Measurements from ENCODE around the gene LEFTY1. TPM values are rescaled to one million over a fixed set of nuclear protein-coding genes. Genes with fewer than 3 reads are reported as not detected.

The LEFTY1 gene
- total and polyA plus RNA-seq, 4 donors, result 0.42 to 1.4 (median 0.87) TPM

- TF ChIP-seq, protein P1, sequence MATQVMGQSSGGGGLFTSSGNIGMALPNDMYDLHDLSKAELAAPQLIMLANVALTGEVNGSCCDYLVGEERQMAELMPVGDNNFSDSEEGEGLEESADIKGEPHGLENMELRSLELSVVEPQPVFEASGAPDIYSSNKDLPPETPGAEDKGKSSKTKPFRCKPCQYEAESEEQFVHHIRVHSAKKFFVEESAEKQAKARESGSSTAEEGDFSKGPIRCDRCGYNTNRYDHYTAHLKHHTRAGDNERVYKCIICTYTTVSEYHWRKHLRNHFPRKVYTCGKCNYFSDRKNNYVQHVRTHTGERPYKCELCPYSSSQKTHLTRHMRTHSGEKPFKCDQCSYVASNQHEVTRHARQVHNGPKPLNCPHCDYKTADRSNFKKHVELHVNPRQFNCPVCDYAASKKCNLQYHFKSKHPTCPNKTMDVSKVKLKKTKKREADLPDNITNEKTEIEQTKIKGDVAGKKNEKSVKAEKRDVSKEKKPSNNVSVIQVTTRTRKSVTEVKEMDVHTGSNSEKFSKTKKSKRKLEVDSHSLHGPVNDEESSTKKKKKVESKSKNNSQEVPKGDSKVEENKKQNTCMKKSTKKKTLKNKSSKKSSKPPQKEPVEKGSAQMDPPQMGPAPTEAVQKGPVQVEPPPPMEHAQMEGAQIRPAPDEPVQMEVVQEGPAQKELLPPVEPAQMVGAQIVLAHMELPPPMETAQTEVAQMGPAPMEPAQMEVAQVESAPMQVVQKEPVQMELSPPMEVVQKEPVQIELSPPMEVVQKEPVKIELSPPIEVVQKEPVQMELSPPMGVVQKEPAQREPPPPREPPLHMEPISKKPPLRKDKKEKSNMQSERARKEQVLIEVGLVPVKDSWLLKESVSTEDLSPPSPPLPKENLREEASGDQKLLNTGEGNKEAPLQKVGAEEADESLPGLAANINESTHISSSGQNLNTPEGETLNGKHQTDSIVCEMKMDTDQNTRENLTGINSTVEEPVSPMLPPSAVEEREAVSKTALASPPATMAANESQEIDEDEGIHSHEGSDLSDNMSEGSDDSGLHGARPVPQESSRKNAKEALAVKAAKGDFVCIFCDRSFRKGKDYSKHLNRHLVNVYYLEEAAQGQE (IDR thresholded peaks at IDR 0.05), result no peak
- WGBS, result 95% methylated on average over 3 of the region's 3 CpGs
- H3K9me3 ChIP-seq (ENCODE audit: control insufficient read depth in 4 of 4, low read length in 3 of 4), result no peaks in the 10 kb centered on the region
These were observed 37.7 kb upstream of the LEFTY1 start for GRCh38 chr1:225926551-225927113.

DNA sequence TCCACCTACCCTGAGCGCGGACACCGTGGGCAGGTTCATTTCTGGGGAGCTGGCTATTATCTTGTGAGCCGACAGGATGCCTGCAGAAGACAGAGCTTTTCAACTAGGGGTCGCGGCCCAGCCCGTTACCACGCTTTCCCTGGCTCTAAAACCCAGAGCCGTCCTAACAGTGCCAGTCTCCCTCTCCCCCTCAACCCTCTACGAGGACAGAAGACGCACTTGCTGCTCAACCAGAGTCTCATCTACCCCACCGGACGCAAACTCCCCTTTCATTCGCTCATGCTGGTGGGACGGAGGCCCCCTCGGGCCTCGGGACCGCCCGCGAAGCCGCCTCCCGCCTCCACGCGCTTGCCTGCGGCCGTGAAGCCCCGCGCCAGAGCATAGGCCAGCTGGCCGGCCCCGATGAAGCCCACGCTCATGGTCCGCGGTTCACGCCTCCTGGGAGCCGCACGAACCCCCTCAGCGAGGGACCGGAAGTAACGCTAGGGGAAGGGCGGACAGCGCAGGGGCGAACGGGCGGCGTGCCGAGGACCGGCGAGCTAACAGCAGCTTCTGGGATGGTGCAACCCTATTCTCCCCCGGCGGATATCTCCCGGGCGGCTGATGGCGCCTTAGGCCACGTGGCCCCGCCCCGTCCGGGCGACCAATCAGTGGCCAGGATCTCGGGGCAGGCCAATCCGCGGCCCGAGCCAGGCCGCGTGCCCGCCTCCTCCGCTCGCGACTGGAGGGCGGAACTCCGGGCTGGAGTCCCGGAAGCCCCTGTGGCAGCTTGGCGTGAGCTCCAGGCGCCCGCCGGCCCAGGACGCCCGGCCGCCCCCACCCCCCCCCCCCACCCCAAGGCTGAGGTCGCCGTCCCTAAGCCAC, 35.0 kb upstream of the LEFTY1 start, which contains the start of gene PYCR2:
PYCR2 (minus strand) TSS at position 559 of the 864 bp plus-strand sequence; CDS start at position 419, 140 bp downstream.
- H3K4me3 ChIP-seq (ENCODE audit: low read depth in 1 of 3, low read length in 3 of 3), result peak within 1 kb of the TSS; percentile 80 to 96 (median 92)
- no peaks in the 10 kb centered on the region for H3K27me3 ChIP-seq (ENCODE audit: control insufficient read depth in 4 of 4, insufficient read depth in 4 of 4, low read length in 3 of 4)
- DNase-seq (ENCODE audit: low spot score), result peak; percentile 98
- H3K4me1 ChIP-seq (ENCODE audit: control insufficient read depth in 4 of 4, insufficient read depth in 4 of 4, low read length in 3 of 4), result peaks cover 2 to 15% (median 7%) of the 10 kb centered on the region in 4 donors
- TF ChIP-seq GABPA (IDR thresholded peaks at IDR 0.05 in 1 of 2, conservative IDR thresholded peaks at IDR 0.05 in 1 of 2), result peak; percentile 55 to 81
- TF ChIP-seq, protein P1 (IDR thresholded peaks at IDR 0.05), result peak; percentile 55
- peak in 1 of 2 donors; percentile 22 for TF ChIP-seq RAD21 (IDR thresholded peaks at IDR 0.05)
- peak in 1 of 2 donors; percentile 30 for TF ChIP-seq EGR1 (IDR thresholded peaks at IDR 0.05; ENCODE audit: low read depth in 2 of 2)
- no peak for TF ChIP-seq JUND (IDR thresholded peaks at IDR 0.05)
- TF ChIP-seq, protein P2, sequence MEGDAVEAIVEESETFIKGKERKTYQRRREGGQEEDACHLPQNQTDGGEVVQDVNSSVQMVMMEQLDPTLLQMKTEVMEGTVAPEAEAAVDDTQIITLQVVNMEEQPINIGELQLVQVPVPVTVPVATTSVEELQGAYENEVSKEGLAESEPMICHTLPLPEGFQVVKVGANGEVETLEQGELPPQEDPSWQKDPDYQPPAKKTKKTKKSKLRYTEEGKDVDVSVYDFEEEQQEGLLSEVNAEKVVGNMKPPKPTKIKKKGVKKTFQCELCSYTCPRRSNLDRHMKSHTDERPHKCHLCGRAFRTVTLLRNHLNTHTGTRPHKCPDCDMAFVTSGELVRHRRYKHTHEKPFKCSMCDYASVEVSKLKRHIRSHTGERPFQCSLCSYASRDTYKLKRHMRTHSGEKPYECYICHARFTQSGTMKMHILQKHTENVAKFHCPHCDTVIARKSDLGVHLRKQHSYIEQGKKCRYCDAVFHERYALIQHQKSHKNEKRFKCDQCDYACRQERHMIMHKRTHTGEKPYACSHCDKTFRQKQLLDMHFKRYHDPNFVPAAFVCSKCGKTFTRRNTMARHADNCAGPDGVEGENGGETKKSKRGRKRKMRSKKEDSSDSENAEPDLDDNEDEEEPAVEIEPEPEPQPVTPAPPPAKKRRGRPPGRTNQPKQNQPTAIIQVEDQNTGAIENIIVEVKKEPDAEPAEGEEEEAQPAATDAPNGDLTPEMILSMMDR (IDR thresholded peaks at IDR 0.05; ENCODE audit: low read depth, low read length, missing input control), result no peak
- TF ChIP-seq HNF4A (conservative IDR thresholded peaks at IDR 0.05), result no peak
- peak in 1 of 2 donors; percentile 11 for TF ChIP-seq RXRA (IDR thresholded peaks at IDR 0.05)
- no peak for TF ChIP-seq FOXA1 (IDR thresholded peaks at IDR 0.05)
- peak; percentile 79 for TF ChIP-seq SP1 (IDR thresholded peaks at IDR 0.05)
- TF ChIP-seq, protein P3, sequence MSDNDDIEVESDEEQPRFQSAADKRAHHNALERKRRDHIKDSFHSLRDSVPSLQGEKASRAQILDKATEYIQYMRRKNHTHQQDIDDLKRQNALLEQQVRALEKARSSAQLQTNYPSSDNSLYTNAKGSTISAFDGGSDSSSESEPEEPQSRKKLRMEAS (IDR thresholded peaks at IDR 0.05), result no peak
- TF ChIP-seq YY1 (IDR thresholded peaks at IDR 0.05), result peak; percentile 84
- no peak for TF ChIP-seq ZBTB33 (IDR thresholded peaks at IDR 0.05)
- no peak for TF ChIP-seq NR2F2 (IDR thresholded peaks at IDR 0.05)
- TF ChIP-seq FOXA2 (IDR thresholded peaks at IDR 0.05), result no peak
- peak; percentile 7 for TF ChIP-seq TAF1 (conservative IDR thresholded peaks at IDR 0.05)
- no peak for TF ChIP-seq HNF4G (IDR thresholded peaks at IDR 0.05)
- TF ChIP-seq, protein P4, sequence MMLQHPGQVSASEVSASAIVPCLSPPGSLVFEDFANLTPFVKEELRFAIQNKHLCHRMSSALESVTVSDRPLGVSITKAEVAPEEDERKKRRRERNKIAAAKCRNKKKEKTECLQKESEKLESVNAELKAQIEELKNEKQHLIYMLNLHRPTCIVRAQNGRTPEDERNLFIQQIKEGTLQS (IDR thresholded peaks at IDR 0.05), result no peak
- peak within 1 kb of the TSS; percentile 75 to 96 for H3K9ac ChIP-seq (ENCODE audit: low read depth in 1 of 2, low read length in 2 of 2)
- no peaks in the 10 kb centered on the region for H3K9me3 ChIP-seq (ENCODE audit: control insufficient read depth in 4 of 4, low read length in 3 of 4)
- peak within 1 kb of the TSS; percentile 85 to 88 for H3K27ac ChIP-seq (ENCODE audit: low read depth in 1 of 2, low read length in 2 of 2)
- under 1% methylated on average over 80 of the region's 80 CpGs for WGBS
- H3K36me3 ChIP-seq (ENCODE audit: control insufficient read depth in 4 of 4, insufficient read depth in 3 of 4, low read depth in 1 of 4, low read length in 3 of 4), result peaks cover 0 to 13% (median 6%) of the 10 kb centered on the region in 4 donors

More at GRCh38 chr1:225926551-225927113, 37.7 kb upstream of the LEFTY1 start:
- H3K36me3 ChIP-seq (ENCODE audit: control insufficient read depth in 4 of 4, insufficient read depth in 3 of 4, low read depth in 1 of 4, low read length in 3 of 4), result peaks cover 0 to 7% (median 2%) of the 10 kb centered on the region in 4 donors
- no peak overlapping the region for H3K4me3 ChIP-seq (ENCODE audit: low read depth in 1 of 3, low read length in 3 of 3)
- no peak for DNase-seq (ENCODE audit: low spot score)
- no peak overlapping the region for H3K27ac ChIP-seq (ENCODE audit: low read depth in 1 of 2, low read length in 2 of 2)
- peaks cover 2 to 13% (median 6%) of the 10 kb centered on the region in 4 donors for H3K4me1 ChIP-seq (ENCODE audit: control insufficient read depth in 4 of 4, insufficient read depth in 4 of 4, low read length in 3 of 4)
- no peak overlapping the region for H3K9ac ChIP-seq (ENCODE audit: low read depth in 1 of 2, low read length in 2 of 2)
- H3K27me3 ChIP-seq (ENCODE audit: control insufficient read depth in 4 of 4, insufficient read depth in 4 of 4, low read length in 3 of 4), result no peaks in the 10 kb centered on the region
